GM18505 (cell line): Measurements from ENCODE around the gene STMN3.

Experiments used
- ATAC-seq: cut with Tn5 transposase; IDR thresholded peaks from one replicate; pipeline ENCODE4 v1.9.1; 2021; ENCODE audit not compliant: unreplicated experiment
- POLR2A ChIP-seq: IDR thresholded peaks from 4 replicates; pipeline ENCODE4 v1.6.1; 2011; ENCODE audit warnings: borderline replicate concordance; ENCODE audit not compliant: insufficient read depth, insufficient read length; ENCODE audit errors: extremely low read depth

STMN3 gene

DNA sequence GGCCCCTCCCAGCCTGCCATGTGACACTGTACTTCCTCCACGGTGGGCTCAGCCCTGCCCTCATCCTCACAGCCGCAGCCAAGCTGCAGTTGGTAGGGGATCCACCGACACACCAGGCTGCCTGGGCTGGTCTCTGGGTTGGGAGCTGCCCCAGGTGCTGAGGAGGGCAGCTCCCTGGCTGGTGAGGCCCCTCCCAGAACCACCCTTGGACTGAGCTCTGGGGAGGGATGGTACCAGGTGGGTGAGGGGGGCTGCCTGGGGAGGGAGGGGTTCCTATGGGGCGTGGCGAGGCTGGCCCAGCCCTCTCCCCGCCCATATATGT, 43.0 kb upstream of the STMN3 start:
- no peak for ATAC-seq
- no peak for TF ChIP-seq POLR2A

DNA sequence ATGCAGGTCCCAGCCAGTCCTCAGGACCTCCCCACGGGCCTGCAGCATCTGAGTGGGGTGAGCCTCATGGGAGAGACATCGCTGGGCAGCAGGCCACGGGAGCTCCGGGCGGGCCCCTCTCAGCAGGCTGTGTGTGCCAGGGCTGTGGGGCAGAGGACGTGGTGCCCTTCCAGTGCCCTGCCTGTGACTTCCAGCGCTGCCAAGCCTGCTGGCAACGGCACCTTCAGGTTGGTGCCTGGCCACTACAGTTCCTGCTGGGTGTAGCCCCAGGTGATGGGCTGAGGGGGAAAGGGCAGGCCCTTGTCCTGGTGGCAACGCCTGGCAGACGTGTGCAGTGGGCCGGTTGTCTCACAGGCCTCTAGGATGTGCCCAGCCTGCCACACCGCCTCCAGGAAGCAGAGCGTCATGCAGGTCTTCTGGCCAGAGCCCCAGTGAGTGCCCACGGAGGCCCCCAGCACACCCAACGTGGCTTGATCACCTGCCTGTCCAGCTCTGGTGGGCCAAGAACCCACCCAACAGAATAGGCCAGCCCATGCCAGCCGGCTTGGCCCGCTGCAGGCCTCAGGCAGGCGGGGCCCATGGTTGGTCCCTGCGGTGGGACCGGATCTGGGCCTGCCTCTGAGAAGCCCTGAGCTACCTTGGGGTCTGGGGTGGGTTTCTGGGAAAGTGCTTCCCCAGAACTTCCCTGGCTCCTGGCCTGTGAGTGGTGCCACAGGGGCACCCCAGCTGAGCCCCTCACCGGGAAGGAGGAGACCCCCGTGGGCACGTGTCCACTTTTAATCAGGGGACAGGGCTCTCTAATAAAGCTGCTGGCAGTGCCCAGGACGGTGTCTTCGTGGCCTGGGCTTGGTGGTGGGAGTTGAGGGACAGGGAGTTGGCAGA, 42.4 kb upstream of the STMN3 start:
- TF ChIP-seq POLR2A: no peak
- no peak for ATAC-seq

DNA sequence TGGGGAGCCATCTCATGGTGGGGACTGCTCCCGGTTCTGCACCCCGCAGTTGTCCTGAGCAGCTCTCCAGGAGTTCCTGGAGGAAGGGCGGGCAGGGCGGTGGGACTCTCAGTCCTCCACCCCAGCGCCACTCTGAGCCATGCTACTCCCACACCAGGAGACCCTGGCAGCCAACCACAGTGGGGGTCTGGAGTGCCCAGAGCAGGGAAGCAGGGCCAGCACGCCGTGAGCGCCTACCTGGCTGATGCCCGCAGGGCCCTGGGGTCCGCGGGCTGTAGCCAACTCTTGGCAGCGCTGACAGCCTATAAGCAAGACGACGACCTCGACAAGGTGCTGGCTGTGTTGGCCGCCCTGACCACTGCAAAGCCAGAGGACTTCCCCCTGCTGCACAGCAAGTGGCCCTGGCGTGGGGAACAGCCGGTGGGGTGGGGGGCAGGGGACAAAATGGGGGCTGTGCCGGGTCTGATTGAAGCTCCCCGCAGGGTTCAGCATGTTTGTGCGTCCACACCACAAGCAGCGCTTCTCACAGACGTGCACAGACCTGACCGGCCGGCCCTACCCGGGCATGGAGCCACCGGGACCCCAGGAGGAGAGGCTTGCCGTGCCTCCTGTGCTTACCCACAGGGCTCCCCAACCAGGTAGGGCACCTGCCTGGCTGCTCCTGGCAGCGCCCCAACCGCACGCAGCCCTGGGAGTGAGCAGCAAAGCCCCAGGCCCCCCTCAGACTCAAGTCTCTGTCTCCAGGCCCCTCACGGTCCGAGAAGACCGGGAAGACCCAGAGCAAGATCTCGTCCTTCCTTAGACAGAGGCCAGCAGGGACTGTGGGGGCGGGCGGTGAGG, 41.6 kb upstream of the STMN3 start:
- ATAC-seq: no peak
- TF ChIP-seq POLR2A: no peak

DNA sequence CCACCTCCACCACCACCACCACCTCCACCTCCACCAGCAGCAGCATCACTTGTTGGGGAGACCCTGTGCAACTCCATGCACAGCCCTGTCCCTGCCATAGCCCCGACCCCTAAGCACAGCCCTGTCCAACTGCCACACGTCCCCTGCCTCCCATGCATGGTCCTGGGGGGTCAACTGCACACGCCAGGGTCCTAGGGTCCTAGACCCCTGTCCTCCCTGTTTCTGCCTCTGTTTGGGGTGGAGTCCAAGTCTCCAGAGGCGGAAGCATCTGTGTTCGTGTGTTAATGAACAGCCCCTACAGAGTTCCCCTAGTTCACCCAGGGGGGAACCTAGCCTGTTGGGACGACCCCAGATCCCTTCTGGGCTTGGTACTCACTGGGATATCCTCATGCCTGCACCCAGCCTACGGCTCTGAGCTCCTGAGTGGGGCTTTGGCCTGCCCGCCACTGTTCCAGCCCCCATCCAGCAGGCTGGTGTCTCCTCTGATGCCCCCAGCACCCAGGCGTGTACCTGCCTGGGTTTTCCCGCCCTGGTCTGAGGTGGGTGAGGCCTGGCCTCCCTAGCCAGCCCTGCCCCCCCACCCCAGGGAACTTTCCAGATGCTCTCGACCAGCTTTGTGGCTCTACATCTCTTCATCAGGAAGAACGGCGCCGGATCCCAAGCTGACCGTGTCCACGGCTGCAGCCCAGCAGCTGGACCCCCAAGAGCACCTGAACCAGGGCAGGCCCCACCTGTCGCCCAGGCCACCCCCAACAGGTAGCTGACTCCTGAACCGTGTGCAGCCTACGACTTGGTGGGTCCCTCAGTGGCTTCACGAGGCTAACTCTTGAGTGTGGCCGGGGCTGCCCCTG, 40.7 kb upstream of the STMN3 start:
- ATAC-seq: no peak
- TF ChIP-seq POLR2A: no peak

DNA sequence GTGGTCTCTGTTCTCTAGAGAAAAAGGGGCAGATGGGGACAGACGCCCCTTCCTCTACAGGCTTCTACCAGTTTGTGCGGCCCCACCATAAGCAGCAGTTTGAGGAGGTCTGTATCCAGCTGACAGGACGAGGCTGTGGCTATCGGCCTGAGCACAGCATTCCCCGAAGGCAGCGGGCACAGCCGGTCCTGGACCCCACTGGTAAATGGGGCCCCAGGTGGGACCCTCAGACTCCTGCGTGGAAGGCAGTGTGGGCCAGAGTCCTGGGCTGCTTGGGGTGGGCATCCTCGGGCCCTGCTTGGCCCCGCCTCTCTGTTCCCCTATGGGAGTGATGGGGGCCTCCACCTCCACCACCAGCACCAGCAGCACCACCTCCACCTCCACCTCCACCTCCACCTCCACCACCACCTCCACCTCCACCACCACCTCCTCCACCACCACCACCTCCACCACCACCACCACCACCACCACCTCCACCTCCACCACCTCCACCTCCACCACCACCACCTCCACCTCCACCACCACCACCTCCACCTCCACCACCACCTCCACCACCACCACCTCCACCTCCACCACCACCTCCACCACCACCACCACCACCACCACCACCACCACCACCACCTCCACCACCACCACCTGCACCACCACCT, 40.0 kb upstream of the STMN3 start:
- ATAC-seq: no peak
- no peak for TF ChIP-seq POLR2A

DNA sequence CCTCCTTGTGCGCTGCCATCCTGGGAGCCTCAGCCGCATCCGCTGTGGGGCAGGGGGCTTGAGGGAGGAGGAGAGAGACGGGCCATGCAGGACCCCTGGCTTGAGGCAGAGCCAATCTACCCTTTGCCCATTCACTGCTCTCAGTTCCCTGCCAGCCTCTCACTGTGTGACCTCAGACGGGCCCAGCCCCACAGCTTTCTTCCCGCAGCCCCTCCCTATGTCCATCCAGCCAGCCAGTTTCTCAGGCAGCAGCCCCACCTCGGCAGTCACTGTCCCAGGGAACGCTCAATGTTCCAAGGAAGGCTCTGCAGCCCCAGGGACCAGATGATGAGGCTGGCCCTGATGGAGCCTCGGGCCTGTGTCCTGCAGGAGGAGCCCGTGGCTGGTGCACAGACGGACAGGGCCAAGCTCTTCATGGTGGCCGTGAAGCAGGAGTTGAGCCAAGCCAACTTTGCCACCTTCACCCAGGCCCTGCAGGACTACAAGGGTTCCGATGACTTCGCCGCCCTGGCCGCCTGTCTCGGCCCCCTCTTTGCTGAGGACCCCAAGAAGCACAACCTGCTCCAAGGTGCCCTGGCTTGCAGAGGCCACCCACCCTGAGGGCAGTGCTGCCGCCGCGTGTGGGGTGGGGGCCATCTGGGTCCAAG, 39.3 kb upstream of the STMN3 start:
- no peak for ATAC-seq
- TF ChIP-seq POLR2A: no peak

DNA sequence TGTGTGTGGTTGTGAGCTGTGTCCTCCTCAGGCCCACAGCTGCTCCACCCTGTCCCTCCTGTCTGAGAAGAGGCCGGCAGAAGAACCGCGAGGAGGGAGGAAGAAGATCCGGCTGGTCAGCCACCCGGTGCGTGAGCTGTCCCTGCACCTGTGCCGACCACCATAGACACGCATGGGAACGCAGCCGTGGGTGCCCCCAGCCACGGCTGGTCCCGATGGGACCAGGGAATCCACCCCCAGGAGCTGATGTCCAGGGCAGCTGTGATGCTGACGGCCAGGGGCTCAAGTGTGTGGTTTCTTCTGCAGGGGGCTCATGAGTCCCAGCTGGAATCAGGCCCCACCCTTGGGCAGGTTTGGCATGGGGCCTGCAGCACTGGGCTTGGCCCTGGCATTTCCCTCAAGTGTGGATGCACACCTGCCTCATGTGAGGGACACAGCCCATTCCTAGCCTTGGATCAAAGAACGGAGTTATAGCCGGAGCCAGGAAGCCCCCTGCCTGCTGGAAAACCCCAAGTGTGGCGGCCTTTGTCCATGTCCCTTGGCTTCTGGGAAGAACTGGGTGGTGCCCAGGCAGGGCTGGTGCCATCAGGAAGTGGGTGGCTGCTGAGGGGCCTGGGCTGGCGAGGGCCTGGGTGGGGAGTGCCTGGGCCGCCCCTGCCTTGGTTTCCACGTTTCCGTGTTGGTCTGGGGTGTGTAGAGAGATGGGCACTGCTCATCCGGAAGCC, 38.6 kb upstream of the STMN3 start:
- no peak for ATAC-seq
- no peak for TF ChIP-seq POLR2A

DNA sequence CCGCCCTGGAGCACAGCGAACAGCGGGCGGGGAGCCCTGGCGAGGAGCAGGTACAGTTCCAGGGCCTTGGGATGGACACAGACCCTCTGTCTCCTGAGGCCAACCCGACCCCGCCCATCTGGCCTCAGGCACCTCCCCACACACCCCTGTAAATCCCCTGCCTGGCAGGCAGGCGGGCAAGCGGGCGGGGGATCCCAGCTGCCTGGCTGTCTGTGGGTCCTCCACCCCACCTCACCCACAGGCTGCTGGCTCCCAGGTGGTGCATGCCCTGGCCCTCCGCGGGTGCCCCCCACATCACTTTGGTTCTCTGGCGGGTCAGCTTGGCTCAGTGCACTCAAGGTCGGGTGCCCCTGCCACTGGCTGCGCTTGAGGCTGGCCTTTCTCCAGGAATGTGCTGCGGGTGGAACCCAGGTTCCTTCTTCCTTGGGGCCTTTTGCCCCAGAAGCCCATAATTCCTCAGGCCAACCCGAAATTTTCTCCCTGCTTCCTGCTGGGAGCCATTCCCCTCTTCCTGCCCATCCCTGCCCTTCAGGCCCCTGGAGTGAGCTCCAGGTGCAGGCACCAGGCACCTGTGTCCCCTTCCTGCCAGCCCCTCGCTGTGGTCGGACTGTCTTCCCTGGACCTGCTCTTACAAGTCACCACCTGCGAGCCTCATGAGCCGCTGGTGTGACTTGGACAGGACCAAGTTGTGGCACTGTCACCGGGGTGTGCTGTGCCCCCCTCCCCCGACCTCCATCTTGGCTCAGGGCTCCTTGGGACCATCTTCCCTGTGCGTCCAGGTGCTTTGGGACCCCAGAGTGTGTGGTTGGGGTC, 37.9 kb upstream of the STMN3 start:
- ATAC-seq: no peak

DNA sequence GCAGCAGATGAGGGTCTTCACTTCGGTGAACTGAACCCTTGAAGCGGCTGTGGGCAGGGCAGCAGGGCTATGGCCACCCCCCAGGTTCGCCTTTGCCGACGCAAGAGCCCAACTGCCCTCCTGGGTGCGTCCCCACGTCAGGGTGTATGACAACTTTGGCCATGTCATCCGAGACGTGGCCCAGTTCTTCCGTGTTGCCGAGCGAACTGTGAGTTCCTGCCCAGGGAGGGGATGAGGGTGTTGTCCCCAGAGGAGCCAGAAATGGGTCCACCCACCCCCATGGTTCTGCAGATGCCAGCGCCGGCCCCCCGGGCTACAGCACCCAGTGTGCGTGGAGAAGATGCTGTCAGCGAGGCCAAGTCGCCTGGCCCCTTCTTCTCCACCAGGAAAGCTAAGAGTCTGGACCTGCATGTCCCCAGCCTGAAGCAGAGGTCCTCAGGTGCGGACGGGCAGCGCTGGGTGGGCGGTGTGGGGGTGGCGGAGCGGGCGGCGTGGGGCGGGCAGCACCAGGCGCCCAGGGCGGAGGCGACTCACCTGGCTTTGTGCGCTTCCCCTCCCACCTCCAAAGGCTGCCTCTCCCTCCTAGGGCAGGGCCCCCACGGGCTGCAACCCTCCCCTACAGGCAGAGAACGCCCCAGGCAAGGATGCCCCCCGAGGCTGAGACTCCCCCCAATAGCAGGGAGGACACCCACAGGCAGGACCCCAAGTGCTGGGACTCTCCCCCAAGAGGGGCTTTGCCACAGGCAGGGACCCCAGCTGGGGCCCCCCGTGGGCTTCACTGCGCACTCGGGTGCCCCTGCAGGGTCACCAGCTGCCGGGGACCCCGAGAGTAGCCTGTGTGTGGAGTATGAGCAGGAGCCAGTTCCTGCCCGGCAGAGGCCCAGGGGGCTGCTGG, 37.0 kb upstream of the STMN3 start:
- ATAC-seq: no peak
- TF ChIP-seq POLR2A: no peak

More for the DNA sequence above, 37.9 kb upstream of the STMN3 start:
- no peak for TF ChIP-seq POLR2A
